ENCODE measurements around the gene CD247.

The CD247 gene

GRCh38 chr1:167512046-167512654 is 6.2 kb downstream of the CD247 start:
- H3K4me3 ChIP-seq (ENCODE audit: control insufficient read depth, low read depth, low read length) = no peak overlapping the region
- TF ChIP-seq CTCF (conservative IDR thresholded peaks at IDR 0.05; ENCODE audit: control insufficient read depth, insufficient read depth, low read depth, low read length) = no peak
- DNase-seq (ENCODE audit: low read depth) = no peak

GRCh38 chr1:167511374-167511986 is 6.8 kb downstream of the CD247 start:
- no peak for DNase-seq (ENCODE audit: low read depth)
- H3K4me3 ChIP-seq (ENCODE audit: control insufficient read depth, low read depth, low read length) = no peak overlapping the region
- no peak for TF ChIP-seq CTCF (conservative IDR thresholded peaks at IDR 0.05; ENCODE audit: control insufficient read depth, insufficient read depth, low read depth, low read length)

- TF ChIP-seq CTCF (conservative IDR thresholded peaks at IDR 0.05; ENCODE audit: control insufficient read depth, insufficient read depth, low read depth, low read length) = no peak
- H3K4me3 ChIP-seq (ENCODE audit: control insufficient read depth, low read depth, low read length) = no peak overlapping the region
- no peak for DNase-seq (ENCODE audit: low read depth)
Measured at GRCh38 chr1:167510881-167511280, 7.4 kb downstream of the CD247 start.

- H3K4me3 ChIP-seq (ENCODE audit: control insufficient read depth, low read depth, low read length) = no peak overlapping the region
- TF ChIP-seq CTCF (conservative IDR thresholded peaks at IDR 0.05; ENCODE audit: control insufficient read depth, insufficient read depth, low read depth, low read length) = no peak
- DNase-seq (ENCODE audit: low read depth) = no peak
Measured at GRCh38 chr1:167510244-167510643, 8.1 kb downstream of the CD247 start.

GRCh38 chr1:167509587-167509986 is 8.7 kb downstream of the CD247 start:
- DNase-seq (ENCODE audit: low read depth) = no peak
- no peak overlapping the region for H3K4me3 ChIP-seq (ENCODE audit: control insufficient read depth, low read depth, low read length)
- no peak for TF ChIP-seq CTCF (conservative IDR thresholded peaks at IDR 0.05; ENCODE audit: control insufficient read depth, insufficient read depth, low read depth, low read length)

- no peak overlapping the region for H3K4me3 ChIP-seq (ENCODE audit: control insufficient read depth, low read depth, low read length)
- DNase-seq (ENCODE audit: low read depth) = no peak
- no peak for TF ChIP-seq CTCF (conservative IDR thresholded peaks at IDR 0.05; ENCODE audit: control insufficient read depth, insufficient read depth, low read depth, low read length)
Measured at GRCh38 chr1:167507719-167508118, 10.6 kb downstream of the CD247 start.
